H9 (cell line): Measurements from ENCODE around the gene SLC35F5. TPM values are rescaled to one million over a fixed set of nuclear protein-coding genes. Genes with fewer than 3 reads are reported as not detected.

Source experiments
- DNase-seq: peaks from one replicate; pipeline ENCODE4 v3.0.0-alpha.2; 2017
- H2AFZ ChIP-seq: one replicate; pipeline ENCODE4 v1.6.1; 2013; ENCODE audit warnings: mild to moderate bottlenecking, low read length, control low read depth, moderate library complexity
- H2AK5ac ChIP-seq: 2 replicates; pipeline ENCODE4 v1.6.1; 2013; ENCODE audit warnings: low read length, control low read depth, mixed read lengths; ENCODE audit not compliant: insufficient read length
- H2BK120ac ChIP-seq: one replicate; pipeline ENCODE4 v1.6.1; 2013; ENCODE audit warnings: low read depth, mild to moderate bottlenecking, low read length, control low read depth, inconsistent platforms; ENCODE audit not compliant: poor library complexity, severe bottlenecking
- H2BK12ac ChIP-seq: 2 replicates; pipeline ENCODE4 v1.6.1; 2013; ENCODE audit warnings: low read length, control low read depth, mixed read lengths, low read depth; ENCODE audit not compliant: insufficient read length
- H2BK15ac ChIP-seq: 2 replicates; pipeline ENCODE4 v1.6.1; 2013; ENCODE audit warnings: low read depth, low read length, control low read depth
- H2BK20ac ChIP-seq: one replicate; pipeline ENCODE4 v1.6.1; 2013; ENCODE audit warnings: low read depth, mild to moderate bottlenecking, low read length, control low read depth, inconsistent platforms; ENCODE audit not compliant: poor library complexity, severe bottlenecking
- H2BK5ac ChIP-seq: 2 replicates; pipeline ENCODE4 v1.6.1; 2013; ENCODE audit warnings: low read length, control low read depth, mixed read lengths; ENCODE audit not compliant: insufficient read length
- H3K14ac ChIP-seq: 2 replicates; pipeline ENCODE4 v1.6.1; 2013; ENCODE audit warnings: low read length, control low read depth; ENCODE audit not compliant: insufficient read depth
- H3K18ac ChIP-seq: 2 replicates; pipeline ENCODE4 v1.6.1; 2013; ENCODE audit warnings: low read depth, mild to moderate bottlenecking, mixed read lengths, low read length, control low read depth; ENCODE audit not compliant: insufficient read length
- H3K23ac ChIP-seq: 2 replicates; pipeline ENCODE4 v1.6.1; 2013; ENCODE audit warnings: low read length, control low read depth, mixed read lengths, low read depth; ENCODE audit not compliant: insufficient read length
- H3K23me2 ChIP-seq: 2 replicates; pipeline ENCODE4 v1.6.1; 2013; ENCODE audit warnings: low read depth, mild to moderate bottlenecking, mixed read lengths, low read length, control low read depth; ENCODE audit not compliant: insufficient read length, poor library complexity, severe bottlenecking
- H3K27ac ChIP-seq: 2 replicates; pipeline ENCODE4 v1.5.1; 2013; ENCODE audit warnings: low read length, control low read depth, mixed read lengths, low read depth; ENCODE audit not compliant: insufficient read length
- H3K27me3 ChIP-seq: 2 replicates; pipeline ENCODE4 v1.6.1; 2013; ENCODE audit warnings: low read length, control low read depth, inconsistent platforms; ENCODE audit not compliant: insufficient read depth
- H3K4ac ChIP-seq: 2 replicates; pipeline ENCODE4 v1.6.1; 2013; ENCODE audit warnings: low read depth, mild to moderate bottlenecking, control low read depth, inconsistent platforms, low read length, moderate library complexity
- H3K4me1 ChIP-seq: 2 replicates; pipeline ENCODE4 v1.6.1; 2013; ENCODE audit warnings: low read length, control low read depth, inconsistent platforms; ENCODE audit not compliant: insufficient read depth
- H3K4me2 ChIP-seq: 2 replicates; pipeline ENCODE4 v1.6.1; 2013; ENCODE audit warnings: low read length, control low read depth, mixed read lengths; ENCODE audit not compliant: insufficient read length, insufficient read depth
- H3K56ac ChIP-seq: 2 replicates; pipeline ENCODE4 v1.6.1; 2013; ENCODE audit warnings: low read depth, mild to moderate bottlenecking, mixed read lengths, low read length, control low read depth; ENCODE audit not compliant: insufficient read length
- H3K79me1 ChIP-seq: 2 replicates; pipeline ENCODE4 v1.6.1; 2013; ENCODE audit warnings: low read depth, mild to moderate bottlenecking, moderate library complexity, low read length, control low read depth, inconsistent platforms; ENCODE audit not compliant: insufficient read depth, poor library complexity, severe bottlenecking
- H3K79me2 ChIP-seq: 2 replicates; pipeline ENCODE4 v1.6.1; 2013; ENCODE audit warnings: low read length, control low read depth, inconsistent platforms; ENCODE audit not compliant: insufficient read depth
- H3K9ac ChIP-seq: 2 replicates; pipeline ENCODE4 v1.6.1; 2013; ENCODE audit warnings: low read length, control low read depth, mixed read lengths; ENCODE audit not compliant: insufficient read length; ENCODE audit errors: extremely low read depth
- H3K9me3 ChIP-seq: one replicate; pipeline ENCODE4 v1.6.1; 2013; ENCODE audit warnings: low read depth, low read length, inconsistent platforms; ENCODE audit not compliant: control insufficient read depth
- H3T11ph ChIP-seq: one replicate; pipeline ENCODE4 v1.6.1; 2013; ENCODE audit warnings: mild to moderate bottlenecking, low read length, control low read depth, inconsistent platforms
- H4K20me1 ChIP-seq: one replicate; pipeline ENCODE4 v1.6.1; 2013; ENCODE audit not compliant: control insufficient read depth, insufficient read length, insufficient read depth
- H4K5ac ChIP-seq: 2 replicates; pipeline ENCODE4 v1.6.1; 2013; ENCODE audit warnings: low read depth, mild to moderate bottlenecking, mixed read lengths, low read length, control low read depth; ENCODE audit not compliant: insufficient read length
- H4K8ac ChIP-seq: replicated peaks from 2 replicates; pipeline ENCODE4 v1.6.1; 2013; ENCODE audit warnings: low read length, control low read depth, mixed read lengths, low read depth; ENCODE audit not compliant: insufficient read length
- H4K91ac ChIP-seq: 2 replicates; pipeline ENCODE4 v1.6.1; 2013; ENCODE audit warnings: low read depth, mild to moderate bottlenecking, moderate library complexity, mixed read lengths, low read length, control low read depth; ENCODE audit not compliant: insufficient read length
- H3K27ac Mint-ChIP-seq, 3 experiments: 2 replicates in 2 of 3; 3 replicates in 1 of 3; pipeline ENCODE4 v1.8.0; 2020 to 2021; ENCODE audit warnings: mixed read lengths in 3 of 3, mild to moderate bottlenecking in 1 of 3, moderate library complexity in 1 of 3
- H3K27me3 Mint-ChIP-seq: 2 replicates; pipeline ENCODE4 v1.8.0; 2021; ENCODE audit warnings: low read depth, mild to moderate bottlenecking, moderate library complexity, mixed read lengths
- H3K36me3 Mint-ChIP-seq, 3 experiments: 2 replicates in 2 of 3; 3 replicates in 1 of 3; pipeline ENCODE4 v1.8.0; 2020 to 2021; ENCODE audit warnings: low read depth in 3 of 3, mixed read lengths in 3 of 3; ENCODE audit not compliant: insufficient read depth in 1 of 3
- H3K4me1 Mint-ChIP-seq, 2 experiments: 2 replicates each; pipeline ENCODE4 v1.8.0; 2020; ENCODE audit warnings: mixed read lengths in 2 of 2
- H3K4me3 Mint-ChIP-seq, 2 experiments: 2 replicates in 1 of 2; 3 replicates in 1 of 2; pipeline ENCODE4 v1.8.0; 2020 to 2021; ENCODE audit warnings: mild to moderate bottlenecking in 2 of 2, mixed read lengths in 2 of 2, moderate library complexity in 1 of 2
- H3K9me3 Mint-ChIP-seq, 2 experiments: 2 replicates in 1 of 2; 3 replicates in 1 of 2; pipeline ENCODE4 v1.8.0; 2020; ENCODE audit warnings: mild to moderate bottlenecking in 2 of 2, mixed read lengths in 2 of 2, moderate library complexity in 1 of 2
- CTCF ChIP-seq: fragments of 200-600 bp; sonication (generic); conservative IDR thresholded peaks from 3 replicates; pipeline ENCODE4 v1.8.0; 2021; ENCODE audit warnings: antibody characterized with exemption, mild to moderate bottlenecking
- WGBS: extraction: QIAGEN DNeasy Blood & Tissue Kit; methylation state at CpG from one replicate; pipeline ENCODE4 v1.1.7; 2013; ENCODE audit warnings: missing lambda C conversion rate, low lambda C conversion rate, mixed read lengths; ENCODE audit not compliant: insufficient read length; ENCODE audit errors: extremely low coverage; 5-methylcytosine and 5-hydroxymethylcytosine counted together
- total RNA-seq: library from RNA; stranded (reverse); gene quantifications from 2 replicates; pipeline ENCODE4 v1.2.1, GENCODE V29; 2021

SLC35F5 gene
- total RNA-seq, 1 experiment from 2014 or later = 31.3 TPM

GRCh38 chr2:113799375-113799774 lies 42.9 kb upstream of the SLC35F5 start:
- Histone ChIP-seq H2AK5ac (no peak overlapping the region), H2BK5ac (no peak overlapping the region), H3K23me2 (no peaks in the 10 kb centered on the region), H2BK12ac (no peak overlapping the region), H2AFZ (no peak overlapping the region), H3K4me1 (no peaks in the 10 kb centered on the region; the same call in 1 of the 2 replicates), H3K23ac (no peak overlapping the region), H3K56ac (no peak overlapping the region), H4K91ac (no peak overlapping the region), H3K79me1 (no peaks in the 10 kb centered on the region), H3K79me2 (no peaks in the 10 kb centered on the region), H2BK15ac (no peak overlapping the region), H3K27me3 (no peaks in the 10 kb centered on the region), H3K18ac (no peak overlapping the region), H4K5ac (no peak overlapping the region), H4K20me1 (no peaks in the 10 kb centered on the region), H3K9ac (no peak overlapping the region), H3K14ac (no peak overlapping the region), H3K9me3 (no peaks in the 10 kb centered on the region), H4K8ac (no peak overlapping the region), H2BK120ac (no peak overlapping the region), H3K4ac (no peak overlapping the region), H3K4me2 (no peak overlapping the region), H2BK20ac (no peak overlapping the region), H3K27ac (no peak overlapping the region), H3T11ph (no peak overlapping the region)
- H3K9me3 Mint-ChIP-seq = no peaks in the 10 kb centered on the region
- H3K4me1 Mint-ChIP-seq = peaks cover 6 to 14% of the 10 kb centered on the region in 2 experiments
- DNase-seq = no peak
- WGBS = no CpG with 5 or more reads among the region's 4 CpGs
- no peak overlapping the region for H3K27ac Mint-ChIP-seq
- H3K27me3 Mint-ChIP-seq = peaks cover 5% of the 10 kb centered on the region; the same call in 1 of the 2 replicates
- H3K4me3 Mint-ChIP-seq = no peak overlapping the region
- no peaks in the 10 kb centered on the region for H3K36me3 Mint-ChIP-seq
- no peak for TF ChIP-seq CTCF
